ENCODE data around the gene ARHGEF9. TPM values are rescaled to one million over a fixed set of nuclear protein-coding genes. Genes with fewer than 3 reads are reported as not detected.

ARHGEF9 gene
- total and polyA plus RNA-seq, 2 donors from 2014 or later, result 20.0 to 26.4 TPM

DNA sequence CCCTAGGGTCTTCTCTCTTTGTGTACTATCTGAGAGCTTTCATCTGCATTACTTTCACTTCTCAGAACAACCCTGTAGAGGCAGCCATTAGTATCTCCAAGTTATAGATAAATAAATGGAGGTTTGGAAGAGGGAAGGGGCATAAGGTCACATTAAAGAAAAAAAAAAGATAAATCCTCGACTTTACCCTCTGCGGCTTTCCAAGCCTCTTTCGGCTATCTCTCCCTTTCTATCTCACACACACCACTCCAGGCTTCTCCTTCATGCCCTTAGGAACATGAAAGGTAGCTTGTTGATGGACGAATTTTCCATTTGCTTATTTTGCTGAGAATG lies 660 bp upstream of the ARHGEF9 start:
- TF ChIP-seq, protein P1, sequence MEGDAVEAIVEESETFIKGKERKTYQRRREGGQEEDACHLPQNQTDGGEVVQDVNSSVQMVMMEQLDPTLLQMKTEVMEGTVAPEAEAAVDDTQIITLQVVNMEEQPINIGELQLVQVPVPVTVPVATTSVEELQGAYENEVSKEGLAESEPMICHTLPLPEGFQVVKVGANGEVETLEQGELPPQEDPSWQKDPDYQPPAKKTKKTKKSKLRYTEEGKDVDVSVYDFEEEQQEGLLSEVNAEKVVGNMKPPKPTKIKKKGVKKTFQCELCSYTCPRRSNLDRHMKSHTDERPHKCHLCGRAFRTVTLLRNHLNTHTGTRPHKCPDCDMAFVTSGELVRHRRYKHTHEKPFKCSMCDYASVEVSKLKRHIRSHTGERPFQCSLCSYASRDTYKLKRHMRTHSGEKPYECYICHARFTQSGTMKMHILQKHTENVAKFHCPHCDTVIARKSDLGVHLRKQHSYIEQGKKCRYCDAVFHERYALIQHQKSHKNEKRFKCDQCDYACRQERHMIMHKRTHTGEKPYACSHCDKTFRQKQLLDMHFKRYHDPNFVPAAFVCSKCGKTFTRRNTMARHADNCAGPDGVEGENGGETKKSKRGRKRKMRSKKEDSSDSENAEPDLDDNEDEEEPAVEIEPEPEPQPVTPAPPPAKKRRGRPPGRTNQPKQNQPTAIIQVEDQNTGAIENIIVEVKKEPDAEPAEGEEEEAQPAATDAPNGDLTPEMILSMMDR (IDR thresholded peaks at IDR 0.05; ENCODE audit: borderline replicate concordance, extremely low read depth, insufficient read depth), result no peak
- peak overlapping the region; percentile 39 to 74 (median 71) for H3K4me3 ChIP-seq (ENCODE audit: low read length in 3 of 3)
- H3K27me3 ChIP-seq (ENCODE audit: control insufficient read depth, insufficient read depth, low read length), result no peaks in the 10 kb centered on the region
- intact Hi-C loops (cut with DNase I), result no loop called here
- no peak overlapping the region for H3K27ac ChIP-seq (ENCODE audit: low read depth in 2 of 2, low read length in 2 of 2)
- peak overlapping the region in 1 of 3 donors; percentile 13 for H3K9ac ChIP-seq (ENCODE audit: low read length in 3 of 3)
- DNase-seq (no peak), FAIRE-seq (no peak)
- H3K9me3 ChIP-seq (ENCODE audit: control insufficient read depth in 2 of 3, insufficient read depth in 1 of 3, low read length in 3 of 3), result no peaks in the 10 kb centered on the region
- H3K36me3 ChIP-seq (ENCODE audit: control insufficient read depth in 2 of 3, insufficient read depth in 3 of 3, low read length in 3 of 3), result no peaks in the 10 kb centered on the region
- H3K4me1 ChIP-seq (ENCODE audit: control insufficient read depth in 2 of 3, insufficient read depth in 2 of 3, low read depth in 1 of 3, low read length in 3 of 3), result peaks cover 0 to 3% (median 0%) of the 10 kb centered on the region in 3 donors

DNA sequence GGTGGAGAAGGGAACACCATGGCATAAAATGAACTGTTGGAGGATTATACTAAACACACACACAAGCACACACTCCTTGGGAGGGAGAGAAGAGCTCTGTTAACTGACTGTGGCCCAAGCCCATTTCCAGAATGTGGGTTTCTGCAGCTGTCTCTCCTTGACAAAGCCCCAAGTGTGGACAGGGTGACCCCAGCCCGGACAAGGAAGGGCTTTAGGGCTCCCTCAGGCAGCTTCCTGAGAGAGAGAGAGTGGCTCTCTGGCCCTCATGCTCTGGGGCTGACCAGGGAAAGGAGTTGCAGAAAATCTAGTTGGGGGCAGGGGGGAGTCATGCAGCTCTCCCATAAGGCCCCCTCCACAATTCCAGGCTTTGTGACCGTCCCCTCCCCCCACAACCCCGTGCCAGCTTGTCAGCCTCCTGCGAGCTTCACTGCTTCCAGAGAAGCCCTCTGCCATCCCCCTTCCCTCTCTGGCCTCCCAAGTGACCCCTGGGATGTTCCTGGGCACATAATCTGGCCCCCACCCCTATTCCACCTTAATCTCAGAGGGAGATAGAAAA lies 590 bp downstream of the ARHGEF9 start:
- Histone ChIP-seq H3K9me3 (ENCODE audit: control insufficient read depth in 2 of 3, insufficient read depth in 1 of 3, low read length in 3 of 3) (peaks cover 0 to 2% (median 0%) of the 10 kb centered on the region in 3 donors), H3K4me3 (ENCODE audit: low read length in 3 of 3) (peak overlapping the region; percentile 62 to 74 (median 71)), H3K9ac (ENCODE audit: low read length in 3 of 3) (peak overlapping the region in 1 of 3 donors; percentile 61), H3K36me3 (ENCODE audit: control insufficient read depth in 2 of 3, insufficient read depth in 3 of 3, low read length in 3 of 3) (no peaks in the 10 kb centered on the region), H3K4me1 (ENCODE audit: control insufficient read depth in 2 of 3, insufficient read depth in 2 of 3, low read depth in 1 of 3, low read length in 3 of 3) (peaks cover 0 to 3% (median 0%) of the 10 kb centered on the region in 3 donors), H3K27me3 (ENCODE audit: control insufficient read depth, insufficient read depth, low read length) (no peaks in the 10 kb centered on the region), H3K27ac (ENCODE audit: low read depth in 2 of 2, low read length in 2 of 2) (peak overlapping the region; percentile 28 to 63)
- no peak for DNase-seq
- FAIRE-seq, result no peak
- TF ChIP-seq, protein P1 (IDR thresholded peaks at IDR 0.05; ENCODE audit: borderline replicate concordance, extremely low read depth, insufficient read depth), result no peak
- intact Hi-C loops (cut with DNase I), result no loop called here

DNA sequence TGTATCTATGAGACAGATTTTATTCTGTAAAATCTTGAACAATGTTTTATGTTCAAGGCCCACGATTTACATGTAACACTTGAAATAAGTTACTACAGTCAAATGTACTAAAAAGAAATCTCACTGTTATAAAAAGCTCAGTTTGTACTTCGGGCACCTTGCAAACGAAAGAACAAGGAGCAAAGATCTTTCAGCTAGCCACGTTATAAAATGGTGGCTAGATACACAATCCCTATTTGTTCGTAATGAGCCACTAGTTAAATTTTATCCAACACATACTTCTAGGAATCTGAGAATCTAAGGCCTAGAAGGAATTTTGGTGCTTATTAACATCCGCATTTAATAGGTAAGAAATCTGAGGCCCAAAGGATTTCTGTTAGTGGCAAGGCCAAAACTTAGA lies 2.5 kb downstream of the ARHGEF9 start:
- Histone ChIP-seq H3K9ac (ENCODE audit: low read length in 3 of 3) (peak overlapping the region in 1 of 3 donors; percentile 7), H3K36me3 (ENCODE audit: control insufficient read depth in 2 of 3, insufficient read depth in 3 of 3, low read length in 3 of 3) (no peaks in the 10 kb centered on the region), H3K4me1 (ENCODE audit: control insufficient read depth in 2 of 3, insufficient read depth in 2 of 3, low read depth in 1 of 3, low read length in 3 of 3) (peaks cover 0 to 3% (median 0%) of the 10 kb centered on the region in 3 donors), H3K27me3 (ENCODE audit: control insufficient read depth, insufficient read depth, low read length) (no peaks in the 10 kb centered on the region), H3K4me3 (ENCODE audit: low read length in 3 of 3) (peak overlapping the region in 1 of 3 donors; percentile 32), H3K27ac (ENCODE audit: low read depth in 2 of 2, low read length in 2 of 2) (peak overlapping the region in 1 of 2 donors; percentile 43), H3K9me3 (ENCODE audit: control insufficient read depth in 2 of 3, insufficient read depth in 1 of 3, low read length in 3 of 3) (peaks cover 0 to 4% (median 3%) of the 10 kb centered on the region in 3 donors)
- DNase-seq (peak in 1 of 5 donors; percentile 2), FAIRE-seq (peak; percentile 82)
- intact Hi-C loops (cut with DNase I), result no loop called here
- TF ChIP-seq, protein P1 (IDR thresholded peaks at IDR 0.05; ENCODE audit: borderline replicate concordance, extremely low read depth, insufficient read depth), result no peak

DNA sequence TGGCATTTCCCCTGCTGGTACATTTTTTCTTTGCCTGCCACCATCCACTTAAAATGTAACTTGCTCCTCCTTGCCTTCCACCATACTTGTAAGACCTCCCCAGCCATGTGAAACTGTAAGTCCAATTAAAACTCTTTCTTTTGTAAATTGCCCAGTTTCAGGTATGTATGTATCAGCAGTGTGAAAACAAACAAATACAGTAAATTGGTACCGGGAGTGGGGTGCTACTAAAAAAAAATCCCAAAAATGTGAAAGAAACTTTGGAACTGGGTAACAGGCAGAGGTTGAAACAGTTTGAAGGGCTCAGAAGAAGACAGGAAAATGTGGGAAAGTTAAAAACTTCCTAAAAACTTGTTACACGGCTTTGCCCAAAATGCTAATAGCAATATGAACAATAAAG lies 16.3 kb downstream of the ARHGEF9 start:
- intact Hi-C loops (cut with DNase I), result no loop called here
- no peaks in the 10 kb centered on the region for H3K36me3 ChIP-seq (ENCODE audit: control insufficient read depth in 2 of 3, insufficient read depth in 3 of 3, low read length in 3 of 3)
- H3K4me3 ChIP-seq (ENCODE audit: low read length in 3 of 3), result no peak overlapping the region
- no peak for FAIRE-seq
- H3K9ac ChIP-seq (ENCODE audit: low read length in 3 of 3), result no peak overlapping the region
- no peak overlapping the region for H3K27ac ChIP-seq (ENCODE audit: low read depth in 2 of 2, low read length in 2 of 2)
- no peaks in the 10 kb centered on the region for H3K27me3 ChIP-seq (ENCODE audit: control insufficient read depth, insufficient read depth, low read length)
- no peaks in the 10 kb centered on the region for H3K9me3 ChIP-seq (ENCODE audit: control insufficient read depth in 2 of 3, insufficient read depth in 1 of 3, low read length in 3 of 3)
- no peak for DNase-seq
- H3K4me1 ChIP-seq (ENCODE audit: control insufficient read depth in 2 of 3, insufficient read depth in 2 of 3, low read depth in 1 of 3, low read length in 3 of 3), result no peaks in the 10 kb centered on the region
- TF ChIP-seq, protein P1 (IDR thresholded peaks at IDR 0.05; ENCODE audit: borderline replicate concordance, extremely low read depth, insufficient read depth), result no peak

Data from kidney (tissue), 14 donors.